Left ventricle myocardium inferior (tissue), 1 donor: Measurements from ENCODE around the gene SYCP2L. TPM values are rescaled to one million over a fixed set of nuclear protein-coding genes. Genes with fewer than 3 reads are reported as not detected.
A peak's percentile ranks its signal among the peaks of the same experiment; 100 is the strongest.
"Not testable (repeated sequence)": the region's sequence is repeated elsewhere in the genome, so short reads cannot be mapped to it uniquely, and the experiment has no call there.

Experiments
- DNase-seq: peaks from one replicate; pipeline ENCODE4 v3.0.0-alpha.2; 2020
- H3K27ac ChIP-seq: fragments of 200-600 bp; replicated peaks from 2 replicates; pipeline ENCODE4 v1.8.0; 2021
- H3K27me3 ChIP-seq: fragments of 200-600 bp; 2 replicates; pipeline ENCODE4 v1.8.0; 2021; ENCODE audit warnings: low read depth
- H3K36me3 ChIP-seq: fragments of 200-600 bp; 2 replicates; pipeline ENCODE4 v1.8.0; 2021
- H3K4me1 ChIP-seq: fragments of 200-600 bp; 2 replicates; pipeline ENCODE4 v1.8.0; 2021
- H3K4me3 ChIP-seq: fragments of 200-600 bp; 2 replicates; pipeline ENCODE4 v1.8.0; 2021; ENCODE audit warnings: mild to moderate bottlenecking, moderate library complexity
- H3K9me3 ChIP-seq: fragments of 200-600 bp; replicated peaks from 2 replicates; pipeline ENCODE4 v1.8.0; 2021
- CTCF ChIP-seq: fragments of 200-600 bp; IDR thresholded peaks from 2 replicates; pipeline ENCODE4 v1.8.0; 2021; ENCODE audit warnings: antibody characterized with exemption, mild to moderate bottlenecking, borderline replicate concordance
- intact Hi-C: fragments of 100-400 bp; cut with micrococcal nuclease; formaldehyde crosslinking; loops from one replicate; pipeline ENCODE4 v1.11.0; 2022
- total RNA-seq: library from RNA; stranded (reverse); fragmentation: NEBNext Ultra II Directional; extraction: Animal tissue kit (Norgen Biotek cat#: 25700); gene quantifications from one replicate; pipeline ENCODE4 v1.2.1, GENCODE V29; 2021
- donor health status: DM: no; HTN: yes; CAD: no; lungs with severe emphysema.

Gene SYCP2L
- total RNA-seq, 1 donor from 2014 or later: 0.33 TPM

GRCh38 chr6:10874207-10874606 lies 12.6 kb upstream of the SYCP2L start:
- no peaks in the 10 kb centered on the region for H3K4me1 ChIP-seq
- H3K4me3 ChIP-seq: no peak overlapping the region
- no peaks in the 10 kb centered on the region for H3K9me3 ChIP-seq
- DNase-seq: no peak
- no peak overlapping the region for H3K27ac ChIP-seq
- no peak for TF ChIP-seq CTCF
- intact Hi-C loops: no loop called here
- H3K27me3 ChIP-seq: peaks cover 36% of the 10 kb centered on the region
- H3K36me3 ChIP-seq: no peaks in the 10 kb centered on the region

- H3K9me3 ChIP-seq: no peaks in the 10 kb centered on the region
- no peaks in the 10 kb centered on the region for H3K36me3 ChIP-seq
- no peak overlapping the region for H3K4me3 ChIP-seq
- H3K27ac ChIP-seq: no peak overlapping the region
- peaks cover 44% of the 10 kb centered on the region for H3K27me3 ChIP-seq
- intact Hi-C loops: no loop called here
- no peak for TF ChIP-seq CTCF
- DNase-seq: no peak
- no peaks in the 10 kb centered on the region for H3K4me1 ChIP-seq
These were observed 11.8 kb upstream of the SYCP2L start for GRCh38 chr6:10875026-10875425.

GRCh38 chr6:10877012-10877411 lies 9.8 kb upstream of the SYCP2L start:
- Histone ChIP-seq H3K27me3 (peaks cover 64% of the 10 kb centered on the region), H3K4me1 (peaks cover 5% of the 10 kb centered on the region), H3K27ac (no peak overlapping the region), H3K4me3 (no peak overlapping the region), H3K36me3 (no peaks in the 10 kb centered on the region), H3K9me3 (no peaks in the 10 kb centered on the region)
- intact Hi-C loops: no loop called here
- no peak for DNase-seq
- TF ChIP-seq CTCF: no peak

GRCh38 chr6:10877871-10878270 lies 9.0 kb upstream of the SYCP2L start:
- DNase-seq: no peak
- H3K4me3 ChIP-seq: no peak overlapping the region
- no peak overlapping the region for H3K27ac ChIP-seq

GRCh38 chr6:10880366-10880765 lies 6.5 kb upstream of the SYCP2L start:
- Histone ChIP-seq H3K9me3 (no peaks in the 10 kb centered on the region), H3K27ac (no peak overlapping the region), H3K4me3 (no peak overlapping the region), H3K36me3 (no peaks in the 10 kb centered on the region), H3K4me1 (peaks cover 26% of the 10 kb centered on the region), H3K27me3 (peaks cover 78% of the 10 kb centered on the region)
- no peak for DNase-seq
- TF ChIP-seq CTCF: no peak
- intact Hi-C loops: no loop called here

More at GRCh38 chr6:10877871-10878270, 9.0 kb upstream of the SYCP2L start:
- peaks cover 65% of the 10 kb centered on the region for H3K27me3 ChIP-seq
- no peaks in the 10 kb centered on the region for H3K36me3 ChIP-seq
- H3K4me1 ChIP-seq: peaks cover 14% of the 10 kb centered on the region
- no peak for TF ChIP-seq CTCF
- intact Hi-C loops: no loop called here
- H3K9me3 ChIP-seq: no peaks in the 10 kb centered on the region

GRCh38 chr6:10882253-10882630 lies 4.6 kb upstream of the SYCP2L start:
- DNase-seq, H3K36me3 ChIP-seq, intact Hi-C loops, H3K27ac ChIP-seq, H3K9me3 ChIP-seq: not testable (repeated sequence)
- Histone ChIP-seq H3K4me1 (peaks cover 39% of the 10 kb centered on the region), H3K4me3 (peak overlapping the region; percentile 17), H3K27me3 (peaks cover 97% of the 10 kb centered on the region)
